ENCODE measurements around the gene TAF3.

- TF ChIP-seq POLR2A (IDR thresholded peaks at IDR 0.05) = no peak
- TF ChIP-seq, protein P1, sequence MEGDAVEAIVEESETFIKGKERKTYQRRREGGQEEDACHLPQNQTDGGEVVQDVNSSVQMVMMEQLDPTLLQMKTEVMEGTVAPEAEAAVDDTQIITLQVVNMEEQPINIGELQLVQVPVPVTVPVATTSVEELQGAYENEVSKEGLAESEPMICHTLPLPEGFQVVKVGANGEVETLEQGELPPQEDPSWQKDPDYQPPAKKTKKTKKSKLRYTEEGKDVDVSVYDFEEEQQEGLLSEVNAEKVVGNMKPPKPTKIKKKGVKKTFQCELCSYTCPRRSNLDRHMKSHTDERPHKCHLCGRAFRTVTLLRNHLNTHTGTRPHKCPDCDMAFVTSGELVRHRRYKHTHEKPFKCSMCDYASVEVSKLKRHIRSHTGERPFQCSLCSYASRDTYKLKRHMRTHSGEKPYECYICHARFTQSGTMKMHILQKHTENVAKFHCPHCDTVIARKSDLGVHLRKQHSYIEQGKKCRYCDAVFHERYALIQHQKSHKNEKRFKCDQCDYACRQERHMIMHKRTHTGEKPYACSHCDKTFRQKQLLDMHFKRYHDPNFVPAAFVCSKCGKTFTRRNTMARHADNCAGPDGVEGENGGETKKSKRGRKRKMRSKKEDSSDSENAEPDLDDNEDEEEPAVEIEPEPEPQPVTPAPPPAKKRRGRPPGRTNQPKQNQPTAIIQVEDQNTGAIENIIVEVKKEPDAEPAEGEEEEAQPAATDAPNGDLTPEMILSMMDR (IDR thresholded peaks at IDR 0.05) = no peak
These were observed 125.8 kb downstream of the TAF3 start for GRCh38 chr10:7944215-7944480.
